Activated CD4-positive, alpha-beta T cell treated with anti-CD3 and anti-CD28 coated beads for 1 hour (primary cell): ENCODE results near the gene GRM2.

Experiments
- DNase-seq: peaks from one replicate; pipeline ENCODE4 v3.0.0-alpha.2; 2020

Gene GRM2

GRCh38 chr3:51706021-51706485, 815 bp upstream of the GRM2 start:
- DNase-seq, result no peak

GRCh38 chr3:51708216-51708845, 1.5 kb downstream of the GRM2 start:
- DNase-seq, result peak; percentile 2

GRCh38 chr3:51709004-51709420, 2.1 kb downstream of the GRM2 start:
- peak; percentile 5 for DNase-seq

- no peak for DNase-seq
These were observed 2.8 kb downstream of the GRM2 start for GRCh38 chr3:51709675-51710074.

GRCh38 chr3:51710631-51711351, 3.9 kb downstream of the GRM2 start:
- no peak for DNase-seq

GRCh38 chr3:51711352-51712037, 4.6 kb downstream of the GRM2 start:
- DNase-seq, result no peak

GRCh38 chr3:51712038-51712420, 5.2 kb downstream of the GRM2 start:
- DNase-seq, result no peak

GRCh38 chr3:51712511-51712931, 5.7 kb downstream of the GRM2 start:
- no peak for DNase-seq

- DNase-seq, result no peak
These were observed 6.1 kb downstream of the GRM2 start for GRCh38 chr3:51712963-51713362.

- DNase-seq, result no peak
These were observed 8.5 kb downstream of the GRM2 start for GRCh38 chr3:51715231-51715976.

- no peak for DNase-seq
These were observed 9.1 kb downstream of the GRM2 start for GRCh38 chr3:51715977-51716294.

- DNase-seq, result no peak
These were observed 9.9 kb downstream of the GRM2 start for GRCh38 chr3:51716805-51717204.

GRCh38 chr3:51717446-51717845, 10.6 kb downstream of the GRM2 start:
- DNase-seq, result no peak

- no peak for DNase-seq
These were observed 11.1 kb downstream of the GRM2 start for GRCh38 chr3:51717947-51718346.

- no peak for DNase-seq
These were observed 11.9 kb downstream of the GRM2 start for GRCh38 chr3:51718547-51719409.

GRCh38 chr3:51719410-51720025, 12.7 kb downstream of the GRM2 start:
- no peak for DNase-seq

- DNase-seq, result no peak
These were observed 13.6 kb downstream of the GRM2 start for GRCh38 chr3:51720292-51721061.

GRCh38 chr3:51721062-51721745, 14.3 kb downstream of the GRM2 start:
- no peak for DNase-seq

- DNase-seq, result no peak
These were observed 15.5 kb downstream of the GRM2 start for GRCh38 chr3:51722362-51722761.

GRCh38 chr3:51727500-51727899, 20.6 kb downstream of the GRM2 start:
- DNase-seq, result no peak
